OCI-LY3 (cell line): ENCODE results near the gene NFIC.

Experiments used
- H2AFZ ChIP-seq: fragments of 200-600, 300-600 bp; shearing (Covaris generic); 2 replicates; pipeline ENCODE4 v1.6.0; 2014; ENCODE audit warnings: antibody characterized with exemption, low read depth, low read length
- H3K27ac ChIP-seq: fragments of 200-600, 300-600 bp; sonication (generic); 2 replicates; pipeline ENCODE4 v1.5.1; 2014; ENCODE audit warnings: mild to moderate bottlenecking, low read length, moderate library complexity, mixed read lengths
- H3K27me3 ChIP-seq: fragments of 200-600, 300-600 bp; sonication (generic); 2 replicates; pipeline ENCODE4 v1.6.1; 2014; ENCODE audit warnings: low read depth, low read length, mixed read lengths
- H3K36me3 ChIP-seq: fragments of 200-600, 300-600 bp; sonication (generic); replicated peaks from 2 replicates; pipeline ENCODE3; 2014; ENCODE audit warnings: low read depth, low read length, mixed read lengths
- H3K4me1 ChIP-seq: fragments of 300-600, 200-600 bp; sonication (generic); 2 replicates; pipeline ENCODE4 v1.6.1; 2014; ENCODE audit warnings: low read length, mixed read lengths
- H3K4me2 ChIP-seq: fragments of 200-600, 300-600 bp; sonication (generic); 2 replicates; pipeline ENCODE4 v1.6.1; 2014; ENCODE audit warnings: low read length, mixed read lengths
- H3K4me3 ChIP-seq: fragments of 300-600, 200-600 bp; sonication (generic); 2 replicates; pipeline ENCODE4 v1.5.1; 2014; ENCODE audit warnings: antibody characterized with exemption, mild to moderate bottlenecking, low read length, moderate library complexity
- H3K79me2 ChIP-seq: fragments of 300-600, 200-600 bp; shearing (Covaris generic); 2 replicates; pipeline ENCODE4 v1.6.1; 2014; ENCODE audit warnings: mild to moderate bottlenecking, low read length, mixed read lengths
- H3K9ac ChIP-seq: fragments of 300-600, 200-600 bp; shearing (Covaris generic); 2 replicates; pipeline ENCODE4 v1.6.0; 2014; ENCODE audit warnings: mild to moderate bottlenecking, low read length, moderate library complexity
- H3K9me3 ChIP-seq: fragments of 200-600, 300-600 bp; shearing (Covaris generic); 2 replicates; pipeline ENCODE4 v1.6.1; 2014; ENCODE audit warnings: low read length, mixed read lengths; ENCODE audit not compliant: insufficient read depth
- H4K20me1 ChIP-seq: fragments of 200-600, 300-600 bp; sonication (generic); 2 replicates; pipeline ENCODE4 v1.6.1; 2016; ENCODE audit warnings: low read length, mixed read lengths; ENCODE audit not compliant: insufficient read depth
- EZH2phosphoT487 ChIP-seq: fragments of 200-600 bp; shearing (Covaris generic); IDR thresholded peaks from 2 replicates; pipeline ENCODE4 v1.6.1; 2018; ENCODE audit warnings: antibody characterized with exemption, mixed run types, low read depth
- TF ChIP-seq, protein P1 (sequence below): fragments of 200-600, 300-600 bp; sonication (generic); IDR thresholded peaks from 2 replicates; pipeline ENCODE4 v1.5.1; 2014; ENCODE audit warnings: antibody characterized with exemption, low read length, low read depth

The NFIC gene

GRCh38 chr19:3392480-3392879, 26.1 kb downstream of the NFIC start:
- Histone ChIP-seq H3K9me3 (no peaks in the 10 kb centered on the region), H2AFZ (no peak overlapping the region), H3K27me3 (no peaks in the 10 kb centered on the region), H3K27ac (no peak overlapping the region), H3K9ac (no peak overlapping the region), H4K20me1 (peaks cover 58% of the 10 kb centered on the region), H3K4me1 (no peaks in the 10 kb centered on the region), H3K79me2 (peaks cover 96% of the 10 kb centered on the region), H3K4me3 (no peak overlapping the region), H3K36me3 (peaks cover 23% of the 10 kb centered on the region), H3K4me2 (no peak overlapping the region)
- TF ChIP-seq EZH2phosphoT487, result no peak
- TF ChIP-seq, protein P1, sequence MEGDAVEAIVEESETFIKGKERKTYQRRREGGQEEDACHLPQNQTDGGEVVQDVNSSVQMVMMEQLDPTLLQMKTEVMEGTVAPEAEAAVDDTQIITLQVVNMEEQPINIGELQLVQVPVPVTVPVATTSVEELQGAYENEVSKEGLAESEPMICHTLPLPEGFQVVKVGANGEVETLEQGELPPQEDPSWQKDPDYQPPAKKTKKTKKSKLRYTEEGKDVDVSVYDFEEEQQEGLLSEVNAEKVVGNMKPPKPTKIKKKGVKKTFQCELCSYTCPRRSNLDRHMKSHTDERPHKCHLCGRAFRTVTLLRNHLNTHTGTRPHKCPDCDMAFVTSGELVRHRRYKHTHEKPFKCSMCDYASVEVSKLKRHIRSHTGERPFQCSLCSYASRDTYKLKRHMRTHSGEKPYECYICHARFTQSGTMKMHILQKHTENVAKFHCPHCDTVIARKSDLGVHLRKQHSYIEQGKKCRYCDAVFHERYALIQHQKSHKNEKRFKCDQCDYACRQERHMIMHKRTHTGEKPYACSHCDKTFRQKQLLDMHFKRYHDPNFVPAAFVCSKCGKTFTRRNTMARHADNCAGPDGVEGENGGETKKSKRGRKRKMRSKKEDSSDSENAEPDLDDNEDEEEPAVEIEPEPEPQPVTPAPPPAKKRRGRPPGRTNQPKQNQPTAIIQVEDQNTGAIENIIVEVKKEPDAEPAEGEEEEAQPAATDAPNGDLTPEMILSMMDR, result no peak

DNA sequence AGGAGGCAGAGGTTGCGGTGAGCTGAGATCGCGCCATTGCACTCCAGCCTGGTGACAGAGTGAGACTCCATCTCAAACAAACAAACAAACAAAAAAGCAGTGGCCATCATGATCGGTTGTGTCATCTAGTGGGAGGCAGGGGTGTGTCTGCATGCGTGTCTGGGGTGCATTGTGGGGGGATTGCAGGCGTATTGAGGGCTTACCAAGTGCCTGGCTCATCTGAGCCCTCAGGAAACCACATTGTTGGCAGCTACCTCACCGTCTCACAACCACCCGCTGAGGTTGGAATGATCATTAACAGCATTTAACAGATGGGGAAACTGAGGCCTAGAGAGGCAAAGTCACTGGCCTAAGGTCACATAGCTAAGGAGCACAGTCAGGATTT, 30.5 kb downstream of the NFIC start:
- peaks cover 27% of the 10 kb centered on the region for H3K36me3 ChIP-seq
- no peak overlapping the region for H3K27ac ChIP-seq
- H3K9ac ChIP-seq, result no peak overlapping the region
- H3K27me3 ChIP-seq, result no peaks in the 10 kb centered on the region
- H3K9me3 ChIP-seq, result no peaks in the 10 kb centered on the region
- H3K4me1 ChIP-seq, result peaks cover 3% of the 10 kb centered on the region; the same call in 1 of the 2 replicates
- peaks cover 92% of the 10 kb centered on the region for H3K79me2 ChIP-seq
- H3K4me2 ChIP-seq, result no peak overlapping the region
- no peak for TF ChIP-seq EZH2phosphoT487
- TF ChIP-seq, protein P1, result no peak
- no peak overlapping the region for H3K4me3 ChIP-seq
- peaks cover 54% of the 10 kb centered on the region for H4K20me1 ChIP-seq
- H2AFZ ChIP-seq, result no peak overlapping the region

- Histone ChIP-seq H3K4me1 (peaks cover 3% of the 10 kb centered on the region; the same call in 1 of the 2 replicates), H3K79me2 (peaks cover 92% of the 10 kb centered on the region), H3K27me3 (no peaks in the 10 kb centered on the region), H3K9ac (no peak overlapping the region), H4K20me1 (peaks cover 55% of the 10 kb centered on the region), H3K36me3 (peaks cover 27% of the 10 kb centered on the region), H3K4me2 (no peak overlapping the region), H3K4me3 (no peak overlapping the region), H2AFZ (no peak overlapping the region), H3K9me3 (no peaks in the 10 kb centered on the region), H3K27ac (no peak overlapping the region)
- TF ChIP-seq, protein P1, result no peak
- TF ChIP-seq EZH2phosphoT487, result no peak
Observed at GRCh38 chr19:3397266-3398022, 31.1 kb downstream of the NFIC start.

GRCh38 chr19:3398114-3398899, 31.9 kb downstream of the NFIC start:
- Histone ChIP-seq H3K27ac (no peak overlapping the region), H3K4me3 (no peak overlapping the region), H3K9ac (no peak overlapping the region), H2AFZ (no peak overlapping the region), H3K4me1 (peaks cover 3% of the 10 kb centered on the region; the same call in 1 of the 2 replicates), H3K4me2 (no peak overlapping the region), H4K20me1 (peaks cover 60% of the 10 kb centered on the region), H3K79me2 (peaks cover 92% of the 10 kb centered on the region), H3K27me3 (no peaks in the 10 kb centered on the region), H3K36me3 (peaks cover 33% of the 10 kb centered on the region), H3K9me3 (no peaks in the 10 kb centered on the region)
- no peak for TF ChIP-seq EZH2phosphoT487
- TF ChIP-seq, protein P1, result no peak
